ENCODE results near the gene GDF9. TPM values are rescaled to one million over a fixed set of nuclear protein-coding genes. Genes with fewer than 3 reads are reported as not detected.

Gene GDF9
- total RNA-seq, 2 experiments from 2014 or later: 0.66 to 2.2 TPM

DNA sequence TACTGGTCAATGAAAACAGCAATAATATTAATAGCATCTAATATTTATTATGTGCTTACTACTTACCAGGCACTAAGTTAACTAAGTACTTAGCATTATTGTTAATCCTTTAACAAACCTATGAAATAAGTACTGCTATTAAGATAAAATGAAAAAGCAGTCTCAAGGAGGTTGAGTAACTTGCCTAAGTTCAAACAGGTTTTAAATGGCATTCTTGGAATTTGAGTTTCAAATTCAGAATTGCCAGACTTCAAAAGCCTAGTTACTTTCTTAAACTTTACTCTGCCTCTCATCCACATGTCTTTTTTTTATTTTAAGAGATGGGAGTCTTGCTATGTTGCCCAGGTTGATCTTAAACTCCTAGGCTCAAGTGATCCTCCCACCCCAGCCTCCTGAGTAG, 23.2 kb upstream of the GDF9 start:
- H3K79me2 ChIP-seq (ENCODE audit: insufficient read depth, low read depth, low read length): no peaks in the 10 kb centered on the region
- DNase-seq (ENCODE audit: low spot score): no peak
- H2AFZ ChIP-seq (ENCODE audit: low read length): no peak overlapping the region
- no peak overlapping the region for H3K4me2 ChIP-seq (ENCODE audit: low read length)
- BruUV-seq (replicated peaks): no TSS peak
- no peak overlapping the region for H3K4me3 ChIP-seq (ENCODE audit: low read depth, low read length, poor library complexity, severe bottlenecking)
- H3K36me3 ChIP-seq (ENCODE audit: insufficient read depth, low read length): peaks cover 85% of the 10 kb centered on the region
- H3K27ac ChIP-seq (ENCODE audit: low read depth, low read length, poor library complexity, severe bottlenecking): no peak overlapping the region
- ChIA-PET CTCF (ENCODE audit: unreplicated experiment) (no interaction called here), POLR2A (no interaction called here)
- no peaks in the 10 kb centered on the region for H3K9me2 ChIP-seq (ENCODE audit: insufficient read depth, low read length)
- H3K9me3 ChIP-seq (ENCODE audit: low read length): no peaks in the 10 kb centered on the region
- intact Hi-C loops (cut with micrococcal nuclease; ENCODE audit: unreplicated experiment): no loop called here
- peaks cover 5% of the 10 kb centered on the region for H3K4me1 ChIP-seq (ENCODE audit: insufficient read depth, low read length, poor library complexity, severe bottlenecking)
- TF ChIP-seq EZH2phosphoT487 (IDR thresholded peaks at IDR 0.05; ENCODE audit: borderline replicate concordance, low read depth, low read length): no peak
- TF ChIP-seq, protein P1, sequence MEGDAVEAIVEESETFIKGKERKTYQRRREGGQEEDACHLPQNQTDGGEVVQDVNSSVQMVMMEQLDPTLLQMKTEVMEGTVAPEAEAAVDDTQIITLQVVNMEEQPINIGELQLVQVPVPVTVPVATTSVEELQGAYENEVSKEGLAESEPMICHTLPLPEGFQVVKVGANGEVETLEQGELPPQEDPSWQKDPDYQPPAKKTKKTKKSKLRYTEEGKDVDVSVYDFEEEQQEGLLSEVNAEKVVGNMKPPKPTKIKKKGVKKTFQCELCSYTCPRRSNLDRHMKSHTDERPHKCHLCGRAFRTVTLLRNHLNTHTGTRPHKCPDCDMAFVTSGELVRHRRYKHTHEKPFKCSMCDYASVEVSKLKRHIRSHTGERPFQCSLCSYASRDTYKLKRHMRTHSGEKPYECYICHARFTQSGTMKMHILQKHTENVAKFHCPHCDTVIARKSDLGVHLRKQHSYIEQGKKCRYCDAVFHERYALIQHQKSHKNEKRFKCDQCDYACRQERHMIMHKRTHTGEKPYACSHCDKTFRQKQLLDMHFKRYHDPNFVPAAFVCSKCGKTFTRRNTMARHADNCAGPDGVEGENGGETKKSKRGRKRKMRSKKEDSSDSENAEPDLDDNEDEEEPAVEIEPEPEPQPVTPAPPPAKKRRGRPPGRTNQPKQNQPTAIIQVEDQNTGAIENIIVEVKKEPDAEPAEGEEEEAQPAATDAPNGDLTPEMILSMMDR (conservative IDR thresholded peaks at IDR 0.05; ENCODE audit: low read length): no peak
- no peaks in the 10 kb centered on the region for H4K20me1 ChIP-seq (ENCODE audit: insufficient read depth, low read length)

DNA sequence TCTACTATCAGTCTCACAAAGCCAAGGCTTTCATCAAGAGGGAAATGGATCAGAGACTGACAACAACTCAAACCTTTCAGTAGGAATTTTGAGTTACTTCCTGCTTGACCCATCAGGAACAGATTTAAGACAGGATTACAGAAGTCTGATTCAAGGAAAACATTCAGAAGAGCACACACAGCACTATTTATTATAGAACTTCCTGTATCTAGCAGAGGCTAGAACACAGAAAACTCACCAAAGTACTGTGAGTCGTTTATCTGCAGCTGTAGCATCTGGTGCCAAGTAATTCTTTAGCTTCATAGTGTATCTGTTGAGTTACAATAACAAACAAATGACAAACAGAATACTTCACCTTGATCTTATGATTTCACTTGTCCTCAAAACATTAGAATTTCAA, 21.0 kb upstream of the GDF9 start:
- Histone ChIP-seq H3K4me1 (ENCODE audit: insufficient read depth, low read length, poor library complexity, severe bottlenecking) (peaks cover 5% of the 10 kb centered on the region), H3K4me3 (ENCODE audit: low read depth, low read length, poor library complexity, severe bottlenecking) (no peak overlapping the region), H3K4me2 (ENCODE audit: low read length) (no peak overlapping the region), H3K27ac (ENCODE audit: low read depth, low read length, poor library complexity, severe bottlenecking) (no peak overlapping the region), H2AFZ (ENCODE audit: low read length) (no peak overlapping the region), H3K9me2 (ENCODE audit: insufficient read depth, low read length) (no peaks in the 10 kb centered on the region), H4K20me1 (ENCODE audit: insufficient read depth, low read length) (no peaks in the 10 kb centered on the region), H3K79me2 (ENCODE audit: insufficient read depth, low read depth, low read length) (no peaks in the 10 kb centered on the region), H3K9me3 (ENCODE audit: low read length) (no peaks in the 10 kb centered on the region), H3K36me3 (ENCODE audit: insufficient read depth, low read length) (peaks cover 90% of the 10 kb centered on the region)
- intact Hi-C loops (cut with micrococcal nuclease; ENCODE audit: unreplicated experiment): no loop called here
- POLR2A ChIA-PET: interaction anchor here (1.1 to 2.2 kb wide), 3 partner anchors 12 to 17 kb away, joined by 3 to 7 read pairs (median 3); no protein-coding TSS in a partner anchor
- BruUV-seq (replicated peaks): no TSS peak
- CTCF ChIA-PET (ENCODE audit: unreplicated experiment): no interaction called here
- TF ChIP-seq, protein P1 (conservative IDR thresholded peaks at IDR 0.05; ENCODE audit: low read length): no peak
- TF ChIP-seq EZH2phosphoT487 (IDR thresholded peaks at IDR 0.05; ENCODE audit: borderline replicate concordance, low read depth, low read length): no peak
- DNase-seq (ENCODE audit: low spot score): no peak

DNA sequence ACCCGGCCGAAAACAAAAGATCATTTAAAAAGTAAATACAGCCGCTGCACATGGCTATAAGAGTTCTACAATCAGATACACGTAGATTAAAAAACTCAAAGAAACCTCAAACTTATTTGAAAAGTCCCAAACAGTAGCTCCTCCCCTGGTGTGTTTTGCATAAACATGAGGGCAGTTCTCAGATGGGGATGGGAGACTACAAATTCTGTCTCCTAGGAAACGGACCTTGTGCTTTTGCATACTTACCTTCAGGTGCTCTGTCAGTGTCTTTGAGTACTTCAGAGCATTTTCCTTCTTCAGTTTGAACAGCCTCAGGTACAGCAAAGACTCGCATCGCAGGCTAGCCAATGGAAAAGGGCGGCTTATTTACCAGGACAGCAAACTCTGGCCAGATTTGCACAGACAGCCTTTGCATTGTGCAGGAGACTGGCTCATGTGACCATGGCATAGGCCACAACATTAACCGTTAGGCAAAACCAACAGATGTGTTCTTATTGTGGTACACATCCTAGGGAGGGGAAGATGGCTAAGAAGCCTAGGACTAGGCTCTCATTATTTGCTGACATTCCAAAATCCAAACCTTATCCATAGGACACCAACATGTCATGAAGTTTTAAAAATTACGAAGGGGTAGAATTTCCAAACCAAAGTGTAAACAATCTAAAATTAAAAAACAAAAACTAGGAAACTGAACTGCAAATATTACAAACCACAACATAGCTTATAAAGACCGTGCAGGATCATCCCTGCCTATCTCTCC, 20.0 kb upstream of the GDF9 start:
- no peak for TF ChIP-seq EZH2phosphoT487 (IDR thresholded peaks at IDR 0.05; ENCODE audit: borderline replicate concordance, low read depth, low read length)
- TF ChIP-seq, protein P1 (conservative IDR thresholded peaks at IDR 0.05; ENCODE audit: low read length): no peak
- Histone ChIP-seq H3K79me2 (ENCODE audit: insufficient read depth, low read depth, low read length) (no peaks in the 10 kb centered on the region), H2AFZ (ENCODE audit: low read length) (no peak overlapping the region), H3K9me2 (ENCODE audit: insufficient read depth, low read length) (no peaks in the 10 kb centered on the region), H3K4me1 (ENCODE audit: insufficient read depth, low read length, poor library complexity, severe bottlenecking) (peaks cover 5% of the 10 kb centered on the region), H3K36me3 (ENCODE audit: insufficient read depth, low read length) (peaks cover 90% of the 10 kb centered on the region), H3K27ac (ENCODE audit: low read depth, low read length, poor library complexity, severe bottlenecking) (no peak overlapping the region), H3K9me3 (ENCODE audit: low read length) (no peaks in the 10 kb centered on the region), H3K4me3 (ENCODE audit: low read depth, low read length, poor library complexity, severe bottlenecking) (no peak overlapping the region), H3K4me2 (ENCODE audit: low read length) (no peak overlapping the region), H4K20me1 (ENCODE audit: insufficient read depth, low read length) (no peaks in the 10 kb centered on the region)
- POLR2A ChIA-PET: interaction anchor here (1.1 to 1.5 kb wide), 2 partner anchors 9 to 15 kb away, joined by 3 read pairs; no protein-coding TSS in a partner anchor
- DNase-seq (ENCODE audit: low spot score): no peak
- TSS peak; percentile 9 for BruUV-seq (replicated peaks)
- intact Hi-C loops (cut with micrococcal nuclease; ENCODE audit: unreplicated experiment): no loop called here
- CTCF ChIA-PET (ENCODE audit: unreplicated experiment): interaction anchor here (0.5 kb wide), 1 partner anchor 1261 kb away, joined by 3 read pairs; no protein-coding TSS in a partner anchor

All from OCI-LY7 (cell line).